HFF-Myc (cell line): ENCODE measurements around the gene S100A2.

Experiments
- DNase-seq: peaks from one replicate; pipeline ENCODE4 v3.0.0-alpha.2; 2011; ENCODE audit warnings: low read depth; ENCODE audit errors: extremely low read depth
- H3K4me3 ChIP-seq: replicated peaks from 2 replicates; pipeline ENCODE4 v1.5.1; 2011; ENCODE audit warnings: low read depth, mild to moderate bottlenecking, control low read depth, low read length
- CTCF ChIP-seq: IDR thresholded peaks from 2 replicates; pipeline ENCODE4 v1.5.1; 2012; ENCODE audit warnings: mild to moderate bottlenecking, low read depth, low read length, control low read depth; ENCODE audit errors: missing control alignments

Gene S100A2

GRCh38 chr1:153532769-153533599 lies 32.7 kb downstream of the S100A2 start:
- DNase-seq = peak; percentile 80
- peak overlapping the region; percentile 81 for H3K4me3 ChIP-seq
- peak; percentile 94 for TF ChIP-seq CTCF

GRCh38 chr1:153532181-153532580 lies 33.5 kb downstream of the S100A2 start:
- DNase-seq = no peak
- no peak for TF ChIP-seq CTCF
- no peak overlapping the region for H3K4me3 ChIP-seq

GRCh38 chr1:153531638-153532037 lies 34.0 kb downstream of the S100A2 start:
- no peak overlapping the region for H3K4me3 ChIP-seq
- DNase-seq = no peak
- TF ChIP-seq CTCF = no peak

GRCh38 chr1:153527683-153528040 lies 38.0 kb downstream of the S100A2 start:
- H3K4me3 ChIP-seq = no peak overlapping the region
- TF ChIP-seq CTCF = no peak
- DNase-seq = no peak

GRCh38 chr1:153527023-153527682 lies 38.5 kb downstream of the S100A2 start:
- no peak for DNase-seq
- no peak for TF ChIP-seq CTCF

GRCh38 chr1:153526132-153526543 lies 39.5 kb downstream of the S100A2 start:
- no peak for DNase-seq
- TF ChIP-seq CTCF = no peak
- H3K4me3 ChIP-seq = no peak overlapping the region

More at GRCh38 chr1:153527023-153527682, 38.5 kb downstream of the S100A2 start:
- H3K4me3 ChIP-seq = no peak overlapping the region
